RWPE2 (cell line): ENCODE measurements around the gene CTBP2.

Source experiments
- ATAC-seq: fragments of 200-7000 bp; cut with Tn5 transposase; 3 replicates; pipeline ENCODE4 v1.9.1; 2021; ENCODE audit warnings: low read depth
- DNase-seq: peaks from one replicate; pipeline ENCODE4 v3.0.0-alpha.2; 2020; ENCODE audit warnings: low spot score
- H3K27ac ChIP-seq: fragments of 450-650 bp; 2 replicates; pipeline ENCODE4 v1.5.1; 2017; ENCODE audit warnings: mild to moderate bottlenecking; ENCODE audit not compliant: poor library complexity, severe bottlenecking
- H3K27me3 ChIP-seq: fragments of 250-450 bp; sonication (Bioruptor Pico); 2 replicates; pipeline ENCODE4 v1.5.1; 2021; ENCODE audit warnings: mild to moderate bottlenecking, moderate library complexity; ENCODE audit not compliant: insufficient read depth, poor library complexity, severe bottlenecking
- H3K36me3 ChIP-seq: fragments of 250-450 bp; sonication (Bioruptor Pico); 2 replicates; pipeline ENCODE4 v1.5.1; 2020; ENCODE audit warnings: low read depth, mild to moderate bottlenecking, moderate library complexity
- H3K4me1 ChIP-seq: fragments of 250-450 bp; sonication (Bioruptor Pico); 2 replicates; pipeline ENCODE4 v1.5.1; 2021; ENCODE audit warnings: mild to moderate bottlenecking, moderate library complexity; ENCODE audit not compliant: insufficient read depth, poor library complexity, severe bottlenecking
- H3K4me3 ChIP-seq: fragments of 250-450 bp; sonication (Bioruptor Pico); 2 replicates; pipeline ENCODE4 v1.5.1; 2021; ENCODE audit warnings: mild to moderate bottlenecking, moderate library complexity; ENCODE audit not compliant: severe bottlenecking
- H3K9me3 ChIP-seq: fragments of 250-450 bp; sonication (Bioruptor Pico); 2 replicates; pipeline ENCODE4 v1.5.1; 2021; ENCODE audit warnings: mild to moderate bottlenecking, moderate library complexity; ENCODE audit not compliant: severe bottlenecking
- TF ChIP-seq, protein P1 (sequence below): fragments of 450-650 bp; IDR thresholded peaks from one replicate; pipeline ENCODE4 v1.5.1; 2017; ENCODE audit warnings: mild to moderate bottlenecking, moderate library complexity; ENCODE audit not compliant: poor library complexity, severe bottlenecking

The CTBP2 gene

DNA sequence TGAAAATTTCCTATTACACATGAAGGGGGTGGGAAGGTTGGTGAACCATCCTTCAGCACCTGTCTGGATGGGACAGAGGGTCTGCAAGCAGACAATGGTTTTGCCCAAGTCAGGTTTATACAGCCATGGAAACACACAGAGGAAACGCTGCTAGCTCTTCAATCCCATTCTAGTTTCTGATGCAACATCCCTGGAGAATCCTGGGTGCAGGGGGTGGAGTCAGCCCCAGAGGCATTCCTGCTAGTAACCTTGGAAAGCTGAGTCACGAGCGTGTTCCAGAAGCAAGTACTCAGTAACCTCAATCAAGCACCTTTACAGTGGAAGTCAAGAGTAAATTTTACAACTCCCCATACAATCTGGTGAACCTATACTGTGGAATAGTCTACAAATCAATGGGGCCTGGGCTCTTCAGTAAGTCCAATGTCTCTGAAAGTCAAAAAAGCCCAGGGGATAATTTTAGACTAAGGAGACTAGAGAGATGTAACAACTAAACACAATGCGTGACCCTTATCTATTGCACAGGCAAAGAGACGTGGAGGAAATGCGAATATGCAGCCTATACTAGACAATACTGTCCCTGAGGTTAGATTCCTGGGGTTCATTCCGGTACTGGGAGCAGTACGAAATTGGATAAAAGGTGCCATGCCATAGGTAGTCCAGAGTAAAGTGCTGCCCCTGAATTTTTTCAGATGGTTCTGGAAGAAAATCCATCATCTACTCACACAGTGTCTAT lies 123.1 kb downstream of the CTBP2 start:
- Histone ChIP-seq H3K4me1 (peaks cover 46% of the 10 kb centered on the region), H3K36me3 (peaks cover 46% of the 10 kb centered on the region), H3K4me3 (no peak overlapping the region), H3K9me3 (no peaks in the 10 kb centered on the region), H3K27me3 (no peaks in the 10 kb centered on the region), H3K27ac (peak overlapping the region; percentile 76)
- TF ChIP-seq, protein P1, sequence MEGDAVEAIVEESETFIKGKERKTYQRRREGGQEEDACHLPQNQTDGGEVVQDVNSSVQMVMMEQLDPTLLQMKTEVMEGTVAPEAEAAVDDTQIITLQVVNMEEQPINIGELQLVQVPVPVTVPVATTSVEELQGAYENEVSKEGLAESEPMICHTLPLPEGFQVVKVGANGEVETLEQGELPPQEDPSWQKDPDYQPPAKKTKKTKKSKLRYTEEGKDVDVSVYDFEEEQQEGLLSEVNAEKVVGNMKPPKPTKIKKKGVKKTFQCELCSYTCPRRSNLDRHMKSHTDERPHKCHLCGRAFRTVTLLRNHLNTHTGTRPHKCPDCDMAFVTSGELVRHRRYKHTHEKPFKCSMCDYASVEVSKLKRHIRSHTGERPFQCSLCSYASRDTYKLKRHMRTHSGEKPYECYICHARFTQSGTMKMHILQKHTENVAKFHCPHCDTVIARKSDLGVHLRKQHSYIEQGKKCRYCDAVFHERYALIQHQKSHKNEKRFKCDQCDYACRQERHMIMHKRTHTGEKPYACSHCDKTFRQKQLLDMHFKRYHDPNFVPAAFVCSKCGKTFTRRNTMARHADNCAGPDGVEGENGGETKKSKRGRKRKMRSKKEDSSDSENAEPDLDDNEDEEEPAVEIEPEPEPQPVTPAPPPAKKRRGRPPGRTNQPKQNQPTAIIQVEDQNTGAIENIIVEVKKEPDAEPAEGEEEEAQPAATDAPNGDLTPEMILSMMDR: no peak
- ATAC-seq: peak; percentile 86
- peak; percentile 87 for DNase-seq

DNA sequence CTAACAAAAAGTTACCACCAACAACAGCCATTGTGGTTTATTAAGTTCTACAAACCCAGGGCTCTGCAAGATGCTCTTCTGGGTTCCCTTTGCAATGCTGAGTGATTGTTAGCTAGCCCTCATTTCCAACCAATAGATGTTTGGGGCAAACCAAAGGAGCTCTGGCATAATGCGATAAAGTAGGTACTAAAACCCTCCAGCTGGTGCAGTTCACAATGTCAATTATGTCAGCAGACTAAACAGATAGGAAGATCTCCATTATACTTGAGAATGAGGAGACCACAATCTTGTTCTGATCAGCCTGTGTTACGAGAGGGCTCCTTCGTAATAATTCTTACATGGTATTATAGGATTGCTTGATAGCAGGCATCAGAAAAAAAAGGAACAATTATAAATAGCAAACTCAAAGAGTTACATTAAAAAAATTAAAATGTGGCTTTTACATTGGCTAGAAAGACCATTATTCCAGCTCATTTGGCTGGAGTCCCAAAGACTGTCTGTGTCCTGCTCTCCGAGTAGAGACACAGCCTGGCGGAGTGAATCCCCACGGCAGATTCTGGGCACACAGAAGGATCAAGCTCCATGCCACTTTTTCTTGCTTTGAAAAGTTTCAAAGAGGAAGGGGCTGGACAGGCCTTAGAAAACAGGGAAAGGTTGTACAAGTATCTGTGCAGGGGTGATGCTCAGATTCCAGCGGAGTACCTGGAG lies 124.6 kb downstream of the CTBP2 start:
- Histone ChIP-seq H3K27ac (peak overlapping the region; percentile 76), H3K4me1 (peaks cover 46% of the 10 kb centered on the region), H3K9me3 (no peaks in the 10 kb centered on the region), H3K36me3 (peaks cover 46% of the 10 kb centered on the region), H3K4me3 (no peak overlapping the region), H3K27me3 (no peaks in the 10 kb centered on the region)
- ATAC-seq: no peak
- TF ChIP-seq, protein P1: no peak
- DNase-seq: no peak

DNA sequence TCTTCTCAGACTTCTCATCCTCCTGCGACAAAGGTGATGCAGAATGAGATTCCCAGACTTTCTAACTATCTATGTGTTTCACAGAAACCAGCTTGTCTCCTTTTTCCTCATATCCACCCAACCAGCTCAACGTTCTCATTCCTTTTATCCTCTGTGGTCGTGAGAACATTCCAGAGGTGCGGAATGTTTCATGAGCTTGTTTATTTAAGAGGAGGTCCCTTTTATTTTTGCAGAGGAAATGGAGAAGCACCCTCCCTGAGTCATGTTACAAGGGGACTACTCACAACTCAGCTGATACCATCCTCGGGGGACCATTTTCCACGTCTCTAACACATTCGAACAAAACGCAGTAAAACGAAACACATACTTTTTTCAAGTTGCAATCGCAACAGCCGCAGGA lies 125.2 kb downstream of the CTBP2 start:
- Histone ChIP-seq H3K27ac (peak overlapping the region; percentile 76), H3K4me1 (peaks cover 50% of the 10 kb centered on the region), H3K36me3 (peaks cover 46% of the 10 kb centered on the region), H3K27me3 (no peaks in the 10 kb centered on the region), H3K4me3 (no peak overlapping the region), H3K9me3 (no peaks in the 10 kb centered on the region)
- DNase-seq (no peak), ATAC-seq (peak; percentile 67)
- TF ChIP-seq, protein P1: no peak

DNA sequence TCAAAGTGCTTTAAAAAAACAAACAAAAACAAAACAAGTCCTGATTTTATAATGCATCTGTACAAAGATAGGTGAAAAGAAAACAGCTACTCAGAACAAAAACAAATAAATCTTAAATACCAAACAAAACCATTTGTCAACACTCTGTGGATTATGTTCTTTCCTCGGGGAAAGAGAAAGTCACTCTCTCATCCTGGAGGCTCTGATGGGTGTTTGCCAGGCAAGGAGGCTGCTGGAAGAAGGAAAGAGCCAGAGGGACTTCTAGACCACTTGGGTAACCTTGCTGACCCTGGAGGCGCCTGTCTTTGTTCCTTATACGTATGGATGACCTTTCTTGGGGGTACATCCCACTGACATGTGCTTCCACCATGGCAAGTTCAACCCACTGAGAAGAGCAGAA lies 125.7 kb downstream of the CTBP2 start:
- no peak for ATAC-seq
- TF ChIP-seq, protein P1: no peak
- Histone ChIP-seq H3K4me1 (peaks cover 50% of the 10 kb centered on the region), H3K4me3 (no peak overlapping the region), H3K27ac (peak overlapping the region; percentile 76), H3K9me3 (no peaks in the 10 kb centered on the region), H3K27me3 (no peaks in the 10 kb centered on the region), H3K36me3 (peaks cover 46% of the 10 kb centered on the region)
- no peak for DNase-seq
